ENCODE results near the gene GALNT15.

Gene GALNT15

DNA sequence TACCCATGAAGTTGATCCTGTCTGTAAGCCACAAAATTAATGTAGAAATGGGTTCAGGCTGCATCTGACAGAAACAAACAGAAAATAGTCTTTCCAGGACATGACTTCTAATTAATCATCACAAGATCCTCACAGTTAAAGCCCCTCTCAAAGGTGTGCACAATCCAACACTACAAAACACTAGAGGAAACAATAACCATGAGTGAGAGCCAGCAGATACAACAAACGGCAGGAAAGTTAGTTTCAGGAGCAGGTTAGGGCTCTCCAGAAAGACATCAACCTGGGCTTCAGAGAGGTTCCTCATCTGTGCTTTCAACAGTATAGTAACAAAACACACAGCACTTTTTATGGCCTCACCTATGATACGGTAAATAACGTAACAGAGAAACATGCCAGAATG is 47.5 kb downstream of the GALNT15 start:
- Histone ChIP-seq H3K9ac (ENCODE audit: low read length) (no peak overlapping the region), H3F3A (ENCODE audit: insufficient read depth, low read length) (no peaks in the 10 kb centered on the region), H3K9me2 (ENCODE audit: low read depth, low read length) (no peaks in the 10 kb centered on the region), H3K36me3 (ENCODE audit: insufficient read depth, low read length) (no peaks in the 10 kb centered on the region), H3K9me3 (ENCODE audit: low read length) (no peaks in the 10 kb centered on the region), H3K4me1 (ENCODE audit: insufficient read depth, low read length, severe bottlenecking) (no peaks in the 10 kb centered on the region), H3K4me3 (ENCODE audit: low read depth, low read length, poor library complexity, severe bottlenecking) (no peak overlapping the region), H3K4me2 (ENCODE audit: low read length) (no peak overlapping the region), H3K79me2 (ENCODE audit: insufficient read depth, low read length) (no peaks in the 10 kb centered on the region), H4K20me1 (ENCODE audit: insufficient read depth, low read length) (no peaks in the 10 kb centered on the region), H3K27ac (ENCODE audit: low read depth, low read length, poor library complexity, severe bottlenecking) (no peak overlapping the region), H2AFZ (ENCODE audit: low read length) (no peak overlapping the region), H3K27me3 (ENCODE audit: insufficient read depth, low read length) (no peaks in the 10 kb centered on the region)
- no peak for TF ChIP-seq EZH2 (IDR thresholded peaks at IDR 0.05; ENCODE audit: borderline replicate concordance, low read length)
- TF ChIP-seq, protein P1, sequence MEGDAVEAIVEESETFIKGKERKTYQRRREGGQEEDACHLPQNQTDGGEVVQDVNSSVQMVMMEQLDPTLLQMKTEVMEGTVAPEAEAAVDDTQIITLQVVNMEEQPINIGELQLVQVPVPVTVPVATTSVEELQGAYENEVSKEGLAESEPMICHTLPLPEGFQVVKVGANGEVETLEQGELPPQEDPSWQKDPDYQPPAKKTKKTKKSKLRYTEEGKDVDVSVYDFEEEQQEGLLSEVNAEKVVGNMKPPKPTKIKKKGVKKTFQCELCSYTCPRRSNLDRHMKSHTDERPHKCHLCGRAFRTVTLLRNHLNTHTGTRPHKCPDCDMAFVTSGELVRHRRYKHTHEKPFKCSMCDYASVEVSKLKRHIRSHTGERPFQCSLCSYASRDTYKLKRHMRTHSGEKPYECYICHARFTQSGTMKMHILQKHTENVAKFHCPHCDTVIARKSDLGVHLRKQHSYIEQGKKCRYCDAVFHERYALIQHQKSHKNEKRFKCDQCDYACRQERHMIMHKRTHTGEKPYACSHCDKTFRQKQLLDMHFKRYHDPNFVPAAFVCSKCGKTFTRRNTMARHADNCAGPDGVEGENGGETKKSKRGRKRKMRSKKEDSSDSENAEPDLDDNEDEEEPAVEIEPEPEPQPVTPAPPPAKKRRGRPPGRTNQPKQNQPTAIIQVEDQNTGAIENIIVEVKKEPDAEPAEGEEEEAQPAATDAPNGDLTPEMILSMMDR (IDR thresholded peaks at IDR 0.05; ENCODE audit: low read length) = no peak

DNA sequence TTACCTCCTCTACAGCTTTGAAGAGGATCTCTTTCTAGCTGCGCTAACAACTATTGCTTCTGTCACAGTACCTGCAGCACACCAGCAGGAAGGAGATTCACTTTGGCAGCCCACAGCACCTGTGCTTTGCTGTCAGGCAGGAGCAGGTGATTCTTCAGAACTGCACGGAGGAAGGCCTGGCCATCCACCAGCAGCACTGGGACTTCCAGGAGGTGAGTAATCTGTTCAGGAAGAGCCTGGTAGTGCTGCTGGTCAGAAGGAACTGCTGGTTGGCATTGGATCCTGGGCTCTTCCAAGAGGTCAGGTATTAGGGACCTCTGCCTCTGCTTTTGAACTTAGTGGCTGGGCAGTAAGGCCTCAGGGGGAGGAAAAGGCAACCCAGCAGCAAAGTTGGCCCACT is 48.1 kb downstream of the GALNT15 start:
- Histone ChIP-seq H3K4me3 (ENCODE audit: low read depth, low read length, poor library complexity, severe bottlenecking) (no peak overlapping the region), H4K20me1 (ENCODE audit: insufficient read depth, low read length) (no peaks in the 10 kb centered on the region), H2AFZ (ENCODE audit: low read length) (no peak overlapping the region), H3K79me2 (ENCODE audit: insufficient read depth, low read length) (no peaks in the 10 kb centered on the region), H3K9ac (ENCODE audit: low read length) (no peak overlapping the region), H3K36me3 (ENCODE audit: insufficient read depth, low read length) (no peaks in the 10 kb centered on the region), H3K4me2 (ENCODE audit: low read length) (no peak overlapping the region), H3K27ac (ENCODE audit: low read depth, low read length, poor library complexity, severe bottlenecking) (no peak overlapping the region), H3K4me1 (ENCODE audit: insufficient read depth, low read length, severe bottlenecking) (no peaks in the 10 kb centered on the region), H3K9me2 (ENCODE audit: low read depth, low read length) (no peaks in the 10 kb centered on the region), H3K9me3 (ENCODE audit: low read length) (no peaks in the 10 kb centered on the region), H3F3A (ENCODE audit: insufficient read depth, low read length) (no peaks in the 10 kb centered on the region), H3K27me3 (ENCODE audit: insufficient read depth, low read length) (no peaks in the 10 kb centered on the region)
- TF ChIP-seq, protein P1 (IDR thresholded peaks at IDR 0.05; ENCODE audit: low read length) = no peak
- no peak for TF ChIP-seq EZH2 (IDR thresholded peaks at IDR 0.05; ENCODE audit: borderline replicate concordance, low read length)

DNA sequence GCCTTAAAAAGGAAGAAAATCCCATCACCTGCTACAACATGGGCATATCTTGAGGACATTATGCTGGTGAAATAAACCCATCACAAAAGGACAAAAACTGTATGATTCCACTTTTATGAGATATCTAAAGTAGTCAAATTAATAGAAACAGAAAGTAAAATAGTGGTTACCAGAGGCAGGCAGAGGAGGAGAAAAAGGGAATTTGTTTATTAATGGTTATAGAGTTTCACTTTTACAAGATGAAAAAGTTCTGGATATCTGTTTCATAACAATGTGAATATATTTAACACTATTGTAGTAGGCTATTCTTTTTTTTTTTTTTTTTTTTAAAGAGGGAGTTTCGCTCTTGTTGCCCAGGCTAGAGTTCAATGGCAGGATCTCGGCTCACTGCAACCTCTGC is 49.8 kb downstream of the GALNT15 start:
- Histone ChIP-seq H3K4me3 (ENCODE audit: low read depth, low read length, poor library complexity, severe bottlenecking) (no peak overlapping the region), H3K4me2 (ENCODE audit: low read length) (no peak overlapping the region), H3K4me1 (ENCODE audit: insufficient read depth, low read length, severe bottlenecking) (no peaks in the 10 kb centered on the region), H3K9ac (ENCODE audit: low read length) (no peak overlapping the region), H3K9me2 (ENCODE audit: low read depth, low read length) (no peaks in the 10 kb centered on the region), H3K27ac (ENCODE audit: low read depth, low read length, poor library complexity, severe bottlenecking) (no peak overlapping the region), H3F3A (ENCODE audit: insufficient read depth, low read length) (no peaks in the 10 kb centered on the region), H3K36me3 (ENCODE audit: insufficient read depth, low read length) (no peaks in the 10 kb centered on the region), H3K9me3 (ENCODE audit: low read length) (no peaks in the 10 kb centered on the region), H3K27me3 (ENCODE audit: insufficient read depth, low read length) (no peaks in the 10 kb centered on the region), H3K79me2 (ENCODE audit: insufficient read depth, low read length) (no peaks in the 10 kb centered on the region), H4K20me1 (ENCODE audit: insufficient read depth, low read length) (no peaks in the 10 kb centered on the region), H2AFZ (ENCODE audit: low read length) (no peak overlapping the region)
- no peak for TF ChIP-seq EZH2 (IDR thresholded peaks at IDR 0.05; ENCODE audit: borderline replicate concordance, low read length)
- TF ChIP-seq, protein P1 (IDR thresholded peaks at IDR 0.05; ENCODE audit: low read length) = no peak
